Neural progenitor cell (in vitro differentiated cells): ENCODE data around the gene ZNF587B. TPM values are rescaled to one million over a fixed set of nuclear protein-coding genes. Genes with fewer than 3 reads are reported as not detected.

Experiments
- DNase-seq: peaks from one replicate; pipeline ENCODE4 v3.0.0-alpha.2; 2016; ENCODE audit warnings: low spot score
- H2AFZ ChIP-seq: fragments of 200-600 bp; sonication (generic); replicated peaks from 2 replicates; pipeline ENCODE4 v1.6.1; 2016; ENCODE audit warnings: antibody characterized with exemption
- H3F3A ChIP-seq: fragments of 200-600 bp; sonication (generic); 2 replicates; pipeline ENCODE4 v1.6.1; 2016; ENCODE audit warnings: antibody characterized with exemption, low read depth
- H3K27ac ChIP-seq: fragments of 200-600 bp; sonication (generic); 2 replicates; pipeline ENCODE4 v1.5.1; 2016; ENCODE audit warnings: mild to moderate bottlenecking
- H3K27me3 ChIP-seq: fragments of 200-600 bp; sonication (generic); 2 replicates; pipeline ENCODE4 v1.6.1; 2016; ENCODE audit warnings: mild to moderate bottlenecking, moderate library complexity
- H3K36me3 ChIP-seq: fragments of 200-600 bp; sonication (generic); 2 replicates; pipeline ENCODE4 v1.5.1; 2016
- H3K4me1 ChIP-seq: fragments of 200-600 bp; sonication (generic); 2 replicates; pipeline ENCODE4 v1.6.1; 2016; ENCODE audit warnings: mixed run types
- H3K4me2 ChIP-seq: fragments of 200-600 bp; sonication (generic); 2 replicates; pipeline ENCODE4 v1.6.1; 2016
- H3K4me3 ChIP-seq: fragments of 200-600 bp; sonication (generic); 2 replicates; pipeline ENCODE4 v1.5.1; 2016
- H3K79me2 ChIP-seq: fragments of 200-600 bp; sonication (generic); 2 replicates; pipeline ENCODE4 v1.6.1; 2016; ENCODE audit warnings: low read depth
- H3K9ac ChIP-seq: fragments of 200-600 bp; sonication (generic); 2 replicates; pipeline ENCODE4 v1.6.1; 2016
- H3K9me3 ChIP-seq: fragments of 200-600 bp; sonication (generic); 2 replicates; pipeline ENCODE4 v1.5.1; 2016; ENCODE audit warnings: low read depth
- H4K20me1 ChIP-seq: fragments of 200-600 bp; sonication (generic); 2 replicates; pipeline ENCODE4 v1.6.1; 2016; ENCODE audit warnings: low read depth
- H3K27ac Mint-ChIP-seq: 3 replicates; pipeline ENCODE4 v1.8.0; 2021; ENCODE audit warnings: mixed read lengths
- H3K27me3 Mint-ChIP-seq: 2 replicates; pipeline ENCODE4 v1.8.0; 2022; ENCODE audit warnings: low read depth, mild to moderate bottlenecking, inconsistent platforms, moderate library complexity, mixed read lengths; ENCODE audit not compliant: insufficient read depth
- H3K36me3 Mint-ChIP-seq: 3 replicates; pipeline ENCODE4 v1.8.0; 2021; ENCODE audit warnings: mixed read lengths
- H3K4me1 Mint-ChIP-seq: 3 replicates; pipeline ENCODE4 v1.8.0; 2021; ENCODE audit warnings: mixed read lengths
- H3K4me3 Mint-ChIP-seq: 3 replicates; pipeline ENCODE4 v1.8.0; 2021; ENCODE audit warnings: mild to moderate bottlenecking, moderate library complexity, mixed read lengths
- H3K9me3 Mint-ChIP-seq: 3 replicates; pipeline ENCODE4 v1.8.0; 2020; ENCODE audit warnings: mixed read lengths
- EZH2 ChIP-seq: fragments of 200-600 bp; sonication (generic); IDR thresholded peaks from 2 replicates; pipeline ENCODE4 v1.6.1; 2017; ENCODE audit warnings: antibody characterized with exemption, mild to moderate bottlenecking, moderate library complexity
- EZH2phosphoT487 ChIP-seq: fragments of 200-600 bp; sonication (generic); IDR thresholded peaks from 2 replicates; pipeline ENCODE4 v1.6.1; 2017; ENCODE audit warnings: antibody characterized with exemption
- total RNA-seq: library from RNA; depleted of rRNA; stranded (reverse); fragments of >200 nt; gene quantifications from 2 replicates; pipeline ENCODE4 v1.2.3, GENCODE V29; 2015; ENCODE audit warnings: low replicate concordance
- TF ChIP-seq, protein P1 (sequence below): fragments of 200-600 bp; sonication (generic); IDR thresholded peaks from 2 replicates; pipeline ENCODE4 v1.5.1; 2017; ENCODE audit warnings: antibody characterized with exemption, mild to moderate bottlenecking

Gene ZNF587B
- total RNA-seq, 1 donor from 2014 or later: 24.7 TPM

DNA sequence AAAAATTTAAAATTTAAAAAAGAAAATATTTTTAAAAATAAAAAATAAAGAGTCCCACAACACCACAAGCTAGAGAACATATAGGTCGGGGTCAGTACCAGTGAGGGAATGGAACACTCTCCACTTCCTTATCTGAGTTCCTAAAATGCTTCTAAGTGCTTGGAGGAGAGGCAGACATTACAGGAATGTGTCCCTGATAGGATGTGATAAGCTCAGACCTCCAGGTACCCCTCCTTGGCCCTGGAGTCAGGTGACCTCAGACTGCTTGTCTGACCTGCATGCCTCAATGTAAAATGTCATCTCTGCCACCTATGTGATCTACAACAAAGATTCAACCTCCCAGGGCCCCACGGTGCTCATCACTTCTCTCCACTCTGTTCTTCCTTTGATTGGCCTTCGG is 55.9 kb downstream of the ZNF587B start:
- no peak overlapping the region for H2AFZ ChIP-seq
- H3K9me3 Mint-ChIP-seq: peaks cover 72% of the 10 kb centered on the region
- peaks cover 11% of the 10 kb centered on the region for H3K27me3 Mint-ChIP-seq
- no peak overlapping the region for H3K9ac ChIP-seq
- peaks cover 61% of the 10 kb centered on the region for H3K36me3 Mint-ChIP-seq
- no peak for DNase-seq
- peaks cover 11% of the 10 kb centered on the region for H3K4me1 ChIP-seq
- H3K27ac ChIP-seq: no peak overlapping the region
- H4K20me1 ChIP-seq: peaks cover 21% of the 10 kb centered on the region
- peak overlapping the region; percentile 99 for H3K4me2 ChIP-seq
- TF ChIP-seq EZH2phosphoT487 (no peak), EZH2 (no peak)
- TF ChIP-seq, protein P1, sequence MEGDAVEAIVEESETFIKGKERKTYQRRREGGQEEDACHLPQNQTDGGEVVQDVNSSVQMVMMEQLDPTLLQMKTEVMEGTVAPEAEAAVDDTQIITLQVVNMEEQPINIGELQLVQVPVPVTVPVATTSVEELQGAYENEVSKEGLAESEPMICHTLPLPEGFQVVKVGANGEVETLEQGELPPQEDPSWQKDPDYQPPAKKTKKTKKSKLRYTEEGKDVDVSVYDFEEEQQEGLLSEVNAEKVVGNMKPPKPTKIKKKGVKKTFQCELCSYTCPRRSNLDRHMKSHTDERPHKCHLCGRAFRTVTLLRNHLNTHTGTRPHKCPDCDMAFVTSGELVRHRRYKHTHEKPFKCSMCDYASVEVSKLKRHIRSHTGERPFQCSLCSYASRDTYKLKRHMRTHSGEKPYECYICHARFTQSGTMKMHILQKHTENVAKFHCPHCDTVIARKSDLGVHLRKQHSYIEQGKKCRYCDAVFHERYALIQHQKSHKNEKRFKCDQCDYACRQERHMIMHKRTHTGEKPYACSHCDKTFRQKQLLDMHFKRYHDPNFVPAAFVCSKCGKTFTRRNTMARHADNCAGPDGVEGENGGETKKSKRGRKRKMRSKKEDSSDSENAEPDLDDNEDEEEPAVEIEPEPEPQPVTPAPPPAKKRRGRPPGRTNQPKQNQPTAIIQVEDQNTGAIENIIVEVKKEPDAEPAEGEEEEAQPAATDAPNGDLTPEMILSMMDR: no peak
- H3K27ac Mint-ChIP-seq: no peak overlapping the region
- H3K4me3 Mint-ChIP-seq: no peak overlapping the region
- peaks cover 64% of the 10 kb centered on the region for H3K79me2 ChIP-seq
- H3K4me1 Mint-ChIP-seq: peaks cover 15% of the 10 kb centered on the region
- H3K4me3 ChIP-seq: peak overlapping the region; percentile 66
- H3F3A ChIP-seq: peaks cover 26% of the 10 kb centered on the region
- H3K36me3 ChIP-seq: peaks cover 8% of the 10 kb centered on the region
- no peaks in the 10 kb centered on the region for H3K9me3 ChIP-seq
- no peaks in the 10 kb centered on the region for H3K27me3 ChIP-seq

DNA sequence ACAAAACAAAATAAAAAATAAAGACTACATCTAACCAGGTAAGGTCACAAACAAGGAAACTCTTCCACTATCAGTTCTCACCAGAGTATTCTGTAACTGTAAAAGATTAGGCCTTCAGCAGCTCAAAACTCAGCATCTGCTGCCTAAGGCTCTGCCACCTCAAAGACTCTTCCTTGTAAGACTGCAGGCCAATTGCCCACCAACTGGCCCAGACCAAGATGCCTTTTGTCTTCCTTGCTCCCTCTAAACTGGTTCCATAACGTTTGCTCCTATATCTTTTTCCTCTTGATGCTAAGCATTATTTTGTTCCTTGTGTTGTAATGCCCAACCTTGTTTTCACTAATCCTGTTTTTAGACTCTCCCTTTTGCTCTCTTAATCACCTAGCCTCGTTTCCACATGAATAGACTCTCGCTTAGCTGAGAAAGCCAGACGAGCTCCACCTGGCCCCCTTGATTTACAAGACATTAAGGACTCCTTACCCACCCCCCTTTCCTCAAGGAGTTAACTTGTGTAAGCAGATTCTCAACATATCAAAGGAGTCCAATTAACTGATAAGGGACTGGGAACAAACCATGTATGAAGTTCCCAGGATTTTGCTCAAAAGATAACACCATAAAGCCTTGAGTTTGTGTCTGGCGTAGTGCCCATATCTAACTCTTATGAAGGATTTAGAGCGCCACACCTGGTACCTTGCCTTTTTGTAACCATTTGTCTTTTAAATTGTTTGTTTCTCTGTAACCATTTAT is 57.3 kb downstream of the ZNF587B start:
- Mint-ChIP-seq H3K27ac (no peak overlapping the region), H3K36me3 (peaks cover 64% of the 10 kb centered on the region), H3K4me3 (peak overlapping the region; percentile 93), H3K9me3 (peaks cover 78% of the 10 kb centered on the region), H3K27me3 (peaks cover 11% of the 10 kb centered on the region), H3K4me1 (peaks cover 15% of the 10 kb centered on the region)
- Histone ChIP-seq H3K27ac (peak overlapping the region; percentile 81), H3F3A (peaks cover 26% of the 10 kb centered on the region), H3K4me3 (peak overlapping the region; percentile 66), H4K20me1 (peaks cover 21% of the 10 kb centered on the region), H3K4me2 (peak overlapping the region; percentile 99), H2AFZ (no peak overlapping the region), H3K9me3 (no peaks in the 10 kb centered on the region), H3K4me1 (peaks cover 11% of the 10 kb centered on the region), H3K27me3 (no peaks in the 10 kb centered on the region), H3K9ac (peak overlapping the region; percentile 85), H3K36me3 (peaks cover 8% of the 10 kb centered on the region), H3K79me2 (peaks cover 64% of the 10 kb centered on the region)
- peak; percentile 71 for DNase-seq
- no peak for TF ChIP-seq EZH2
- TF ChIP-seq, protein P1: peak; percentile 16

DNA sequence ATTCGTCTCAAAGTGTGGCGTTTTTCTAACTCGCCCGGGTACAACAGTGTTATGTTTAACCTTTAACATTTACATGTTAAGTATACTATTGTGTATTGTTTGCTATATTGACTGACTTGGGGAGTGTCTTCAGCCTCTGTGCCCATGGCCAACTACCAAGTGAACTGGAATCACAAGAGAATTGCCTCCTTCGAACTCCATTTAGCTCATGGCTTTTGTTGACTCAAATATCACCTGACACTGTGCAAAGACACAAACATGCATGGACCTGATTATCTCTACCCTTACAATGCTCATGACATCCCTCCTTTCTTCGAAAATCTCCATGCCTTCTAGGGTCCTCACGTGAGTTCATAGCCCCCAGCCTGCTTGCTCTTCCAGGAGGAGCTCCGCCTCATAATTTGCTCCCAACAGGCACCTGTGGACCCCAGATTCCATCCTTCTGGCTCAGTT is 58.0 kb downstream of the ZNF587B start:
- no peaks in the 10 kb centered on the region for H3K9me3 ChIP-seq
- H3K9me3 Mint-ChIP-seq: peaks cover 77% of the 10 kb centered on the region
- H3K4me1 ChIP-seq: peaks cover 11% of the 10 kb centered on the region
- peaks cover 6% of the 10 kb centered on the region for H3K36me3 ChIP-seq
- DNase-seq: no peak
- H3K4me2 ChIP-seq: peak overlapping the region; percentile 99
- peak overlapping the region; percentile 19 for H3K27ac Mint-ChIP-seq
- H3K4me1 Mint-ChIP-seq: peaks cover 15% of the 10 kb centered on the region
- no peak for TF ChIP-seq EZH2phosphoT487
- TF ChIP-seq, protein P1: no peak
- TF ChIP-seq EZH2: no peak
- H4K20me1 ChIP-seq: peaks cover 17% of the 10 kb centered on the region
- H2AFZ ChIP-seq: no peak overlapping the region
- no peaks in the 10 kb centered on the region for H3K27me3 ChIP-seq
- H3K36me3 Mint-ChIP-seq: peaks cover 61% of the 10 kb centered on the region
- H3K4me3 Mint-ChIP-seq: peak overlapping the region; percentile 93
- H3F3A ChIP-seq: peaks cover 26% of the 10 kb centered on the region
- H3K9ac ChIP-seq: peak overlapping the region; percentile 85
- H3K27me3 Mint-ChIP-seq: peaks cover 11% of the 10 kb centered on the region
- H3K4me3 ChIP-seq: peak overlapping the region; percentile 66
- peak overlapping the region; percentile 81 for H3K27ac ChIP-seq
- peaks cover 56% of the 10 kb centered on the region for H3K79me2 ChIP-seq
